Testis (tissue), 2 donors: ENCODE measurements around the gene ITGAE.

Experiments used
- POLR2A ChIP-seq: fragments of 450-650 bp; IDR thresholded peaks from one replicate; pipeline ENCODE4 v1.6.1; 2017; ENCODE audit warnings: antibody characterized with exemption, mild to moderate bottlenecking, moderate library complexity
- TF ChIP-seq, protein P1 (sequence below), 3 experiments: fragments of 450-650 bp in 2 of 3; fragments of 200-600 bp in 1 of 3; sonication (generic) in 1 of 3; IDR thresholded peaks; one replicate each; pipeline ENCODE4 v1.5.1; 2016 to 2019; ENCODE audit warnings: antibody characterized with exemption in 3 of 3, mild to moderate bottlenecking in 2 of 3, moderate library complexity in 1 of 3

DNA sequence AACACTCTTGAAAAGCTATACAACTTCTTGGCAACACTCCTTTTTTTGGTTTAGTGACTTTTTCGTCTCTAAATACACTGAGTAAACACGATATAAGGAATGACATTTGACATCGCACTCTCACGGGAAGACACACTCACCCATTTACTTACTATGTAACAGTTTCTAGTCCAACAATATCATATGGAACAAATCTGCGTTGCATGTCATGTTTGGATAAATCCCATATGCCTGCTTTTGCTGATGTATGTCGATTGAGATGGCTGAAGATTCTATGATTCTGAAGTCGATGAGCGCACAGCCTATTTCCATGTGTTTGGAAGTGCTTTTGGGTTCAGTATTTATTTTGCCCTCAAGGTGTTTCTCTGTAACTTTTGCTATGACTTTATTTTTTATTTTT, 18.2 kb downstream of the ITGAE start:
- TF ChIP-seq, protein P1, sequence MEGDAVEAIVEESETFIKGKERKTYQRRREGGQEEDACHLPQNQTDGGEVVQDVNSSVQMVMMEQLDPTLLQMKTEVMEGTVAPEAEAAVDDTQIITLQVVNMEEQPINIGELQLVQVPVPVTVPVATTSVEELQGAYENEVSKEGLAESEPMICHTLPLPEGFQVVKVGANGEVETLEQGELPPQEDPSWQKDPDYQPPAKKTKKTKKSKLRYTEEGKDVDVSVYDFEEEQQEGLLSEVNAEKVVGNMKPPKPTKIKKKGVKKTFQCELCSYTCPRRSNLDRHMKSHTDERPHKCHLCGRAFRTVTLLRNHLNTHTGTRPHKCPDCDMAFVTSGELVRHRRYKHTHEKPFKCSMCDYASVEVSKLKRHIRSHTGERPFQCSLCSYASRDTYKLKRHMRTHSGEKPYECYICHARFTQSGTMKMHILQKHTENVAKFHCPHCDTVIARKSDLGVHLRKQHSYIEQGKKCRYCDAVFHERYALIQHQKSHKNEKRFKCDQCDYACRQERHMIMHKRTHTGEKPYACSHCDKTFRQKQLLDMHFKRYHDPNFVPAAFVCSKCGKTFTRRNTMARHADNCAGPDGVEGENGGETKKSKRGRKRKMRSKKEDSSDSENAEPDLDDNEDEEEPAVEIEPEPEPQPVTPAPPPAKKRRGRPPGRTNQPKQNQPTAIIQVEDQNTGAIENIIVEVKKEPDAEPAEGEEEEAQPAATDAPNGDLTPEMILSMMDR (IDR thresholded peaks at IDR 0.05) = no peak
- TF ChIP-seq POLR2A = no peak
